Epithelial cell of esophagus (primary cell): ENCODE results near the gene ACAP3.

Experiments
- DNase-seq: peaks from one replicate; pipeline ENCODE4 v3.0.0; 2010; ENCODE audit warnings: low read depth
- H3K4me3 ChIP-seq: 2 replicates; pipeline ENCODE4 v1.5.1; 2011; ENCODE audit warnings: mild to moderate bottlenecking, low read length, control low read depth
- TF ChIP-seq, protein P1 (sequence below): IDR thresholded peaks from 2 replicates; pipeline ENCODE4 v1.5.1; 2011; ENCODE audit warnings: low read depth, mild to moderate bottlenecking, low read length, control low read depth, inconsistent platforms; ENCODE audit not compliant: insufficient read depth; ENCODE audit errors: missing control alignments

ACAP3 gene

DNA sequence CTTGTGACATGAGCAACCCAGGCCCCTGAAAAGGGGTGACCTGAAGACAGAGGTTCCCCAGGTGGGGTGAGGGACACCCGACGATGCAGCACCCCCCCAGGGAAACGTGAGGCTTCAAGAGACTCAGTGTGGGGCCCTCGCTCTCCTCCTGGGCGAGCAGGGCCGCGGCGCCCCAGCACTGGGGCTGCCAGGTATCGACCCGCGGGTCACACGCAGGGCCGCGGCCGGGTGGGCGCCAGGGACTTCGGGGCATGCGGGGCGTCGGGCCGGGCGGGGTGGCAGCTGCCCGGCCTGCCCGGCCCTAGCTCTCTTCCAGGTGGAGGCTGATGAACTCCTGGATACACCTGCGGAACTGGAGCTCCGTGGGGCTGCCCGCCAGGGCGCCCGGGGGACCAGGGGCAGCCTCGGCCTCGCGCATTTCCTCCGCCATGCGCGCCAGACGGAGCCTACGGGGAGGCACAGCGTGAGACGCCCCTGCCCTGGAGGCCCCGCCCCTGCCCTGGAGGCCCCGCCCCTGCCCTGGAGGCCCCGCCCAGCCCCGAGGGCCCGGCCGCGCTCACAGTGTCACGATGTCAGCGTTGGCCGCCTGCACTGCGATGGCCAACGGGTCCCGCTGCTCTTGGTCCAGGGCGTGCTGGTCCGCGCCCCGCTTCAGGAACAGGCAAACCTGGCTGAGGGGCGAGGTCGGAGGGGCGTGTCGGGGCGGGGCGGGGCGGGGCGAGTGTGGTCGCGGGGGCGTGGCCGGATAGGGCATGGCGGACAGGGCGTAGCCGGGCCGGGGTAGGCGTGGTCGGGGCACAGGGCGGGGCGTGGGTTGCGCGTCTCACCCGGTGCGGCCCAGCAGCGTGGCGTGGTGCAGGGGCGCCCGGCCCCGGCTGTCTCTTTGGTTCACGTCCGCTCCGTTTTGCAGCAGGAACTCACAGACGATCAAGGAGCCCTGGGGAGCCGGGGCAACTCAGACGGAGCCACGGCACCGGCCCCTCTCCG is 14.2 kb downstream of the ACAP3 start:
- no peak for DNase-seq
- no peak overlapping the region for H3K4me3 ChIP-seq
- TF ChIP-seq, protein P1, sequence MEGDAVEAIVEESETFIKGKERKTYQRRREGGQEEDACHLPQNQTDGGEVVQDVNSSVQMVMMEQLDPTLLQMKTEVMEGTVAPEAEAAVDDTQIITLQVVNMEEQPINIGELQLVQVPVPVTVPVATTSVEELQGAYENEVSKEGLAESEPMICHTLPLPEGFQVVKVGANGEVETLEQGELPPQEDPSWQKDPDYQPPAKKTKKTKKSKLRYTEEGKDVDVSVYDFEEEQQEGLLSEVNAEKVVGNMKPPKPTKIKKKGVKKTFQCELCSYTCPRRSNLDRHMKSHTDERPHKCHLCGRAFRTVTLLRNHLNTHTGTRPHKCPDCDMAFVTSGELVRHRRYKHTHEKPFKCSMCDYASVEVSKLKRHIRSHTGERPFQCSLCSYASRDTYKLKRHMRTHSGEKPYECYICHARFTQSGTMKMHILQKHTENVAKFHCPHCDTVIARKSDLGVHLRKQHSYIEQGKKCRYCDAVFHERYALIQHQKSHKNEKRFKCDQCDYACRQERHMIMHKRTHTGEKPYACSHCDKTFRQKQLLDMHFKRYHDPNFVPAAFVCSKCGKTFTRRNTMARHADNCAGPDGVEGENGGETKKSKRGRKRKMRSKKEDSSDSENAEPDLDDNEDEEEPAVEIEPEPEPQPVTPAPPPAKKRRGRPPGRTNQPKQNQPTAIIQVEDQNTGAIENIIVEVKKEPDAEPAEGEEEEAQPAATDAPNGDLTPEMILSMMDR = no peak

- TF ChIP-seq, protein P1 = no peak
Measured at GRCh38 chr1:1292851-1293250, 14.9 kb downstream of the ACAP3 start.

DNA sequence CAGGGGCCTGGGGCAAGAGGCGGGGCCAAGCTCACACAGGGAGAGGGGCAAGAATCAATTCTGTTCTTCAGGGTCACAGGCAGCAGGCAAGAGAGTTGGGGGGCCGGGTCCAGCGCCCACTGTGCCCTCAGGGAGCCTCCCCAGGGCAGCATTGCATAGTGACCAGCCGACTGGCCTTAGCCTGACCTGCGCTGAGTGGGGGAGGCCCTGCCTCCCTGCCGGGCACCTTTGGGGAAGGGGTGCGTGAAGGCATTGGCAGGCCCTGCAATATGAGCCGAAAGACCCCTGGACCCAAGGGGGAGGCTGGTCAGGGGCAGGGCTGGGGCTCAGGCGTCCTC is 15.3 kb downstream of the ACAP3 start:
- TF ChIP-seq, protein P1 = no peak
- no peak overlapping the region for H3K4me3 ChIP-seq
- no peak for DNase-seq

More at GRCh38 chr1:1292851-1293250, 14.9 kb downstream of the ACAP3 start:
- no peak overlapping the region for H3K4me3 ChIP-seq
- DNase-seq = no peak

GRCh38 chr1:1291548-1292441 is 15.9 kb downstream of the ACAP3 start:
- TF ChIP-seq, protein P1 = peak; percentile 71
- H3K4me3 ChIP-seq = no peak overlapping the region
- peak; percentile 86 for DNase-seq

DNA sequence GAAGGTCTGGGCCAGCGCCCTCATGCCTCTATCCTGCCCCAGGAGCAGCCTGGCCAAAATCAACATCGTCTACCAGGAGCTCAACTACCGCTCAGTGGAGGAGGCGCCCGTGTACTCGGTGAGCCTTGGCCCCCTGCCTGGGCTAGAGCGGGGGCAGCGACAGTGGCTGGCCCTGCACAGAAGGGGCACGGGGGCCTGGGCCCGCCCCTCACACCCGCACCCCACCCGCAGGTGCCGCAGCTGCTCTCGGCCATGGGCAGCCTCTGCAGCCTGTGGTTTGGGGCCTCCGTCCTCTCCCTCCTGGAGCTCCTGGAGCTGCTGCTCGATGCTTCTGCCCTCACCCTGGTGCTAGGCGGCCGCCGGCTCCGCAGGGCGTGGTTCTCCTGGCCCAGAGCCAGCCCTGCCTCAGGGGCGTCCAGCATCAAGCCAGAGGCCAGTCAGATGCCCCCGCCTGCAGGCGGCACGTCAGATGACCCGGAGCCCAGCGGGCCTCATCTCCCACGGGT is 16.7 kb downstream of the ACAP3 start:
- no peak for DNase-seq
- TF ChIP-seq, protein P1 = no peak
- H3K4me3 ChIP-seq = no peak overlapping the region

- peak; percentile 55 for DNase-seq
- TF ChIP-seq, protein P1 = peak; percentile 62
- no peak overlapping the region for H3K4me3 ChIP-seq
Measured at GRCh38 chr1:1290238-1290731, 17.4 kb downstream of the ACAP3 start.
